Activated CD4-positive, alpha-beta T cell treated with anti-CD3 and anti-CD28 coated beads, Interleukin-2, amount 50 U/mL, for 16 hours (primary cell): ENCODE measurements around the gene BOD1L2.

ENCODE experiments used
- DNase-seq: peaks from one replicate; pipeline ENCODE4 v3.0.0-alpha.2; 2020

Gene BOD1L2

GRCh38 chr18:57146956-57147636, at the start of gene BOD1L2:
Gene BOD1L2 (plus strand): TSS chr18:57147087. CDS start chr18:57147313, 226 bp downstream.
- no peak for DNase-seq

- no peak for DNase-seq
Measured at GRCh38 chr18:57107140-57107832, 39.6 kb upstream of the BOD1L2 start.

- no peak for DNase-seq
Measured at GRCh38 chr18:57110290-57110689, 36.6 kb upstream of the BOD1L2 start.

- no peak for DNase-seq
Measured at GRCh38 chr18:57113799-57114420, 33.0 kb upstream of the BOD1L2 start.

GRCh38 chr18:57116598-57117132, 30.2 kb upstream of the BOD1L2 start:
- no peak for DNase-seq

- DNase-seq, result no peak
Measured at GRCh38 chr18:57121542-57122112, 25.3 kb upstream of the BOD1L2 start.

GRCh38 chr18:57122936-57123510, 23.9 kb upstream of the BOD1L2 start:
- no peak for DNase-seq

GRCh38 chr18:57125627-57126026, 21.3 kb upstream of the BOD1L2 start:
- DNase-seq, result no peak

- no peak for DNase-seq
Measured at GRCh38 chr18:57128220-57128932, 18.5 kb upstream of the BOD1L2 start.

GRCh38 chr18:57131101-57131500, 15.8 kb upstream of the BOD1L2 start:
- DNase-seq, result no peak

GRCh38 chr18:57131782-57132181, 15.1 kb upstream of the BOD1L2 start:
- DNase-seq, result no peak

GRCh38 chr18:57134618-57135135, 12.2 kb upstream of the BOD1L2 start:
- DNase-seq, result no peak

- no peak for DNase-seq
Measured at GRCh38 chr18:57135699-57136098, 11.2 kb upstream of the BOD1L2 start.

- DNase-seq, result no peak
Measured at GRCh38 chr18:57137847-57138246, 9.0 kb upstream of the BOD1L2 start.

- DNase-seq, result no peak
Measured at GRCh38 chr18:57141208-57142129, 5.4 kb upstream of the BOD1L2 start.

- DNase-seq, result no peak
Measured at GRCh38 chr18:57142324-57142723, 4.6 kb upstream of the BOD1L2 start.

- DNase-seq, result no peak
Measured at GRCh38 chr18:57143265-57143664, 3.6 kb upstream of the BOD1L2 start.

GRCh38 chr18:57148263-57148662, 1.4 kb downstream of the BOD1L2 start:
- DNase-seq, result peak; percentile 4

- DNase-seq, result no peak
Measured at GRCh38 chr18:57149051-57149450, 2.2 kb downstream of the BOD1L2 start.

- DNase-seq, result no peak
Measured at GRCh38 chr18:57149531-57149930, 2.6 kb downstream of the BOD1L2 start.

- DNase-seq, result no peak
Measured at GRCh38 chr18:57150081-57150480, 3.2 kb downstream of the BOD1L2 start.
